A673 (cell line): Measurements from ENCODE around the gene MLEC. TPM values are rescaled to one million over a fixed set of nuclear protein-coding genes. Genes with fewer than 3 reads are reported as not detected.

Experiments used
- BruUV-seq: library from RNA; stranded (reverse); fragments of 400-500 nt; replicated peaks from 2 replicates; lab custom pipeline; 2021; lab: Mats Ljungman, UMichigan
- CTCF ChIA-PET: fragments of 300-600 bp; sonication (Branson Sonifier 250); formaldehyde crosslinking; loops from one replicate; lab custom pipeline; 2022; ENCODE audit warnings: antibody characterized with exemption; lab: Charles Lee
- POLR2A ChIA-PET: fragments of 300-600 bp; sonication (Branson Sonifier 250); formaldehyde crosslinking; loops from one replicate; lab custom pipeline; 2022; ENCODE audit warnings: antibody characterized with exemption; ENCODE audit not compliant: low non-redundant PET; lab: Charles Lee
- DNase-seq: peaks from one replicate; pipeline ENCODE4 v3.0.0-alpha.2; 2015; ENCODE audit warnings: low spot score
- H3K27ac ChIP-seq: fragments of 200-600 bp; sonication (generic); 2 replicates; pipeline ENCODE4 v1.5.1; 2016; ENCODE audit warnings: mixed run types, low read depth, mild to moderate bottlenecking, mixed read lengths, antibody characterized with exemption, low read length; ENCODE audit not compliant: poor library complexity, severe bottlenecking
- H3K27me3 ChIP-seq: fragments of 200-600 bp; sonication (generic); replicated peaks from 2 replicates; pipeline ENCODE4 v1.6.1; 2017; ENCODE audit warnings: mixed run types, low read depth, mild to moderate bottlenecking, mixed read lengths, antibody characterized with exemption, low read length; ENCODE audit not compliant: insufficient read depth, poor library complexity
- H3K36me3 ChIP-seq: fragments of 200-600 bp; sonication (generic); 2 replicates; pipeline ENCODE4 v1.6.1; 2016; ENCODE audit warnings: mixed run types, mild to moderate bottlenecking, mixed read lengths, antibody characterized with exemption, low read length; ENCODE audit not compliant: insufficient read depth, poor library complexity, severe bottlenecking
- H3K4me1 ChIP-seq: fragments of 200-600 bp; sonication (generic); 2 replicates; pipeline ENCODE4 v1.6.1; 2017; ENCODE audit warnings: mixed run types, mild to moderate bottlenecking, mixed read lengths, antibody characterized with exemption, low read length; ENCODE audit not compliant: insufficient read depth, poor library complexity, severe bottlenecking
- H3K4me3 ChIP-seq: fragments of 200-600 bp; sonication (generic); 2 replicates; pipeline ENCODE4 v1.5.1; 2016; ENCODE audit warnings: low read depth, mixed run types, mild to moderate bottlenecking, mixed read lengths, low read length; ENCODE audit not compliant: poor library complexity, severe bottlenecking
- H3K9me3 ChIP-seq: fragments of 200-600 bp; sonication (generic); 2 replicates; pipeline ENCODE4 v1.6.1; 2016; ENCODE audit warnings: mixed run types, low read depth, mild to moderate bottlenecking, mixed read lengths, antibody characterized with exemption, low read length; ENCODE audit not compliant: poor library complexity, severe bottlenecking
- CTCF ChIP-seq: fragments of 300-800, 200-600 bp; sonication (generic); conservative IDR thresholded peaks from 2 replicates; pipeline ENCODE4 v1.5.1; 2017; ENCODE audit warnings: low read depth, mild to moderate bottlenecking, antibody characterized with exemption, low read length, moderate library complexity, mixed read lengths
- EZH2 ChIP-seq: fragments of 200-600 bp; sonication (generic); IDR thresholded peaks from 2 replicates; pipeline ENCODE4 v1.6.1; 2017; ENCODE audit warnings: borderline replicate concordance, low read depth, mild to moderate bottlenecking, mixed read lengths, antibody characterized with exemption, low read length; ENCODE audit not compliant: poor library complexity, severe bottlenecking
- intact Hi-C: fragments of 100-400 bp; cut with micrococcal nuclease; formaldehyde crosslinking; loops from one replicate; pipeline ENCODE4 v1.10.0; 2022; ENCODE audit not compliant: unreplicated experiment
- total RNA-seq: library from RNA; stranded (reverse); gene quantifications from 2 replicates; pipeline ENCODE4 v1.2.3, GENCODE V29; 2021

Gene MLEC
- total RNA-seq, 1 experiment from 2014 or later: 176 TPM

DNA sequence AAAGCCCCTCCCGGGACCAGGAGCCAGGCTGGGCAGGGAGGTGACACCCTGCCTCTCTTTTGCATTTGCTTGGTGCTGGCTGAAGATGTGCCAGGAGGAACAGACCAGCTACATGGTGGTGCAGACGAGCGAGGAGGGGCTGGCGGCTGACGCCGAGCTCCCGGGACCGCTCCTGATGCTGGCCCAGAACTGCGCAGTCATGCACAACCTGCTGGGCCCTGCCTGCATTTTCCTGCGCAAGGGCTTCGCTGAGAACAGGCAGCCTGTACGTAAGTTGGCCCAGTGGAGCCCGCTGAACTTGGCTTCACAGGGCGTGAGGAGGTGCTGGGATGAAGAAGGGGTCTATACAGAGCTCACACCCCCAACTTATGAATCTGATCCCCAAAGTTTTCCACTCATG, 30.9 kb upstream of the MLEC start:
- H3K4me1 ChIP-seq: peaks cover 10% of the 10 kb centered on the region
- POLR2A ChIA-PET: no interaction called here
- CTCF ChIA-PET: no interaction called here
- H3K27me3 ChIP-seq: no peaks in the 10 kb centered on the region
- TF ChIP-seq EZH2: no peak
- no peak for TF ChIP-seq CTCF
- H3K9me3 ChIP-seq: no peaks in the 10 kb centered on the region
- no peaks in the 10 kb centered on the region for H3K36me3 ChIP-seq
- DNase-seq: no peak
- no peak overlapping the region for H3K4me3 ChIP-seq
- BruUV-seq: no TSS peak
- no peak overlapping the region for H3K27ac ChIP-seq
- intact Hi-C loops: no loop called here

- ChIA-PET CTCF (interaction anchor here (2.6 kb wide), 1 partner anchor 9 kb away, joined by 11 read pairs; no protein-coding TSS in a partner anchor), POLR2A (no interaction called here)
- Histone ChIP-seq H3K27me3 (no peaks in the 10 kb centered on the region), H3K9me3 (no peaks in the 10 kb centered on the region), H3K4me3 (no peak overlapping the region), H3K4me1 (no peaks in the 10 kb centered on the region), H3K27ac (no peak overlapping the region), H3K36me3 (no peaks in the 10 kb centered on the region)
- intact Hi-C loops: no loop called here
- no peak for DNase-seq
- no TSS peak for BruUV-seq
- no peak for TF ChIP-seq CTCF
- no peak for TF ChIP-seq EZH2
Observed at GRCh38 chr12:120658286-120659150, 28.4 kb upstream of the MLEC start.

DNA sequence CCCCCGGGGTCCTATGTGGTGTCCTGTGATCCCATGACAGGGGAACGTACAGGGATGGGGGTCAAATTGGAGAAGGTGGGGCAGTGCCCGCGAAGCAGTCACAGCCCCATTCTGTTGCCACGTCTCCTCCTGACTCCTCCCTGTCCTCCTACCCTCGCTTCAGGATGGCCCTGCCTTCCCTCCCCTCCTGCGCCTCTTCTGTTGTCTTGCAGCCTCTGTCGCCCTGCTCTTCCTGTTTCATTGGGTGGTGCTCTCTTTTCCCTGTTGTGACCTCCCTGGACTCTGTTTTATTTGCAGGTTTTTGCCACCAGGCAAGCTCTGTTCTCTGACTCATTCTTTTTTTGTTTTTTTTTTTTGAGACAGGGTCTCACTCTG, 27.8 kb upstream of the MLEC start:
- H3K4me3 ChIP-seq: no peak overlapping the region
- intact Hi-C loops: no loop called here
- no peaks in the 10 kb centered on the region for H3K27me3 ChIP-seq
- POLR2A ChIA-PET: no interaction called here
- CTCF ChIA-PET: interaction anchor here (2.6 kb wide), 1 partner anchor 10 kb away, joined by 11 read pairs; no protein-coding TSS in a partner anchor
- no peak overlapping the region for H3K27ac ChIP-seq
- DNase-seq: no peak
- TF ChIP-seq CTCF: no peak
- TF ChIP-seq EZH2: no peak
- no peaks in the 10 kb centered on the region for H3K9me3 ChIP-seq
- no peaks in the 10 kb centered on the region for H3K36me3 ChIP-seq
- H3K4me1 ChIP-seq: no peaks in the 10 kb centered on the region
- no TSS peak for BruUV-seq
